HepG2 (cell line): ENCODE results near the gene ZNF625. TPM values are rescaled to one million over a fixed set of nuclear protein-coding genes. Genes with fewer than 3 reads are reported as not detected.

Experiments
- ATF3 ChIP-seq: sonication (generic); formaldehyde crosslinking; IDR thresholded peaks from 2 replicates; pipeline ENCODE4 v1.4.0; 2020; ENCODE audit warnings: missing genetic modification reagents
- ATF7-NPFF ChIP-seq: sonication (generic); formaldehyde crosslinking; IDR thresholded peaks from 2 replicates; pipeline ENCODE4 v1.8.1; 2023; ENCODE audit warnings: mild to moderate bottlenecking, low read depth, missing genetic modification reagents, moderate library complexity
- HOXA5 ChIP-seq: sonication (generic); formaldehyde crosslinking; IDR thresholded peaks from 2 replicates; pipeline ENCODE4 v1.4.0; 2020; ENCODE audit warnings: missing genetic modification reagents
- ISL2 ChIP-seq: sonication (generic); formaldehyde crosslinking; IDR thresholded peaks from 2 replicates; pipeline ENCODE4 v1.5.0; 2020; ENCODE audit warnings: missing genetic modification reagents
- KDM1A ChIP-seq: IDR thresholded peaks from 2 replicates; pipeline ENCODE4 v1.6.1; 2016; ENCODE audit warnings: missing compliant biosample characterization
- MAFF ChIP-seq: IDR thresholded peaks from 2 replicates; pipeline ENCODE4 v1.6.1; 2011; ENCODE audit warnings: low read depth, low read length, improper control_type of control experiment
- MED1 ChIP-seq: sonication (generic); formaldehyde crosslinking; IDR thresholded peaks from 2 replicates; pipeline ENCODE4 v1.4.0; 2020; ENCODE audit warnings: missing genetic modification reagents
- NCOR1 ChIP-seq: fragments of 200-600 bp; sonication (generic); IDR thresholded peaks from 2 replicates; pipeline ENCODE4 v1.7.0; 2017; ENCODE audit warnings: antibody characterized with exemption, low read length, borderline replicate concordance
- NFYB ChIP-seq: sonication (generic); formaldehyde crosslinking; IDR thresholded peaks from 2 replicates; pipeline ENCODE4 v1.4.0; 2020; ENCODE audit warnings: missing genetic modification reagents
- NRL ChIP-seq: sonication (generic); formaldehyde crosslinking; IDR thresholded peaks from 2 replicates; pipeline ENCODE4 v1.5.0; 2020; ENCODE audit warnings: missing genetic modification reagents, mild to moderate bottlenecking, moderate library complexity, borderline replicate concordance
- TERF1 ChIP-seq: sonication (generic); formaldehyde crosslinking; IDR thresholded peaks from 2 replicates; pipeline ENCODE4 v1.8.0; 2022; ENCODE audit warnings: mild to moderate bottlenecking, missing genetic modification reagents, moderate library complexity
- UBTF ChIP-seq: sonication (generic); formaldehyde crosslinking; IDR thresholded peaks from 2 replicates; pipeline ENCODE4 v1.4.0; 2020; ENCODE audit warnings: mild to moderate bottlenecking, missing genetic modification reagents
- ZBTB25 ChIP-seq: IDR thresholded peaks from 2 replicates; pipeline ENCODE4 v1.6.1; 2018; ENCODE audit warnings: missing genetic modification reagents
- ZNF121 ChIP-seq: sonication (generic); formaldehyde crosslinking; IDR thresholded peaks from 2 replicates; pipeline ENCODE4 v1.5.0; 2020; ENCODE audit warnings: mild to moderate bottlenecking, missing genetic modification reagents
- ZNF20 ChIP-seq: sonication (generic); formaldehyde crosslinking; IDR thresholded peaks from 2 replicates; pipeline ENCODE4 v1.4.0; 2020; ENCODE audit warnings: mild to moderate bottlenecking, moderate library complexity, missing genetic modification reagents
- ZNF205 ChIP-seq: IDR thresholded peaks from 2 replicates; pipeline ENCODE4 v1.6.1; 2018; ENCODE audit warnings: missing biosample characterization, missing genetic modification reagents
- ZNF274 ChIP-seq: sonication (generic); formaldehyde crosslinking; IDR thresholded peaks from 2 replicates; pipeline ENCODE4 v1.5.1; 2020; ENCODE audit warnings: mild to moderate bottlenecking, missing genetic modification reagents
- ZNF615 ChIP-seq: sonication (generic); formaldehyde crosslinking; IDR thresholded peaks from 2 replicates; pipeline ENCODE4 v1.5.0; 2020; ENCODE audit warnings: mild to moderate bottlenecking, missing genetic modification reagents, borderline replicate concordance
- polyA plus RNA-seq, 8 experiments: library from polyadenylated mRNA; depleted of rRNA in 3 of 8; stranded (reverse) in 7 of 8; unstranded in 1 of 8; fragments of >200 nt; fragmentation: Illumina TruSeq in 4 of 8; extraction: Trizol in 4 of 8; gene quantifications; 2 replicates each; pipeline versions ENCODE4 v1.2.1 to v1.2.3, GENCODE V29; 2011 to 2016; ENCODE audit warnings: low read depth in 4 of 8, missing spikeins in 1 of 8, mixed read lengths in 1 of 8; ENCODE audit not compliant: insufficient read depth in 1 of 8
- total RNA-seq, 5 experiments: library from RNA; depleted of rRNA; stranded (reverse); fragments of >200 nt; fragmentation: Illumina TruSeq; extraction: Trizol; gene quantifications; 2 replicates each; pipeline ENCODE4 v1.2.3, GENCODE V29; 2016; ENCODE audit warnings: low read depth in 1 of 5

Gene ZNF625
- total and polyA plus RNA-seq, 2 of the 13 experiments (the other 11 are each of a cell fraction or from before 2014, with no cell fraction given) = 1.7 to 12.2 TPM

- TF ChIP-seq ISL2 (CRISPR knock-in tag) (0 out of 2 replicates have a peak, but pooled peaks have one; percentile 36), ZNF615 (CRISPR knock-in tag) (peak; percentile 50; the same call in 1 of the 2 replicates), NRL (peak; percentile 84; the same call in 1 of the 2 replicates), NFYB (CRISPR knock-in tag) (peak; percentile 85), ZNF274 (CRISPR knock-in tag) (peak; percentile 83), ZBTB25 (peak; percentile 61; the same call in 1 of the 2 replicates), MAFF (no peak), HOXA5 (peak; percentile 63; the same call in 1 of the 2 replicates), ATF3 (CRISPR knock-in tag) (no peak), TERF1 (CRISPR knock-in tag) (no peak), UBTF (CRISPR knock-in tag) (peak; percentile 87), ZNF121 (0 out of 2 replicates have a peak, but pooled peaks have one; percentile 10), ZNF20 (CRISPR knock-in tag) (no peak), ZNF205 (CRISPR knock-in tag) (no peak), ATF7-NPFF (CRISPR knock-in tag) (no peak; the same call in 1 of the 2 replicates), NCOR1 (no peak), MED1 (CRISPR knock-in tag) (peak; percentile 66), KDM1A (CRISPR knock-in tag) (0 out of 2 replicates have a peak, but pooled peaks have one; percentile 14)
Measured at GRCh38 chr19:12162882-12163806, 6.6 kb upstream of the ZNF625 start, which contains the start of gene ZNF136 (continued).
